CD14-positive monocyte (primary cell): ENCODE results near the gene FOXL2. TPM values are rescaled to one million over a fixed set of nuclear protein-coding genes. Genes with fewer than 3 reads are reported as not detected.

Experiments
- DNase-seq, 3 donors: peaks; one replicate each; pipeline ENCODE4 v3.0.0-alpha.2; 2011 to 2022
- H2AFZ ChIP-seq: 2 replicates; pipeline ENCODE4 v1.6.0; 2012; ENCODE audit warnings: mild to moderate bottlenecking, low read depth, low read length, inconsistent platforms; ENCODE audit not compliant: insufficient read depth, poor library complexity, severe bottlenecking
- H3K27ac ChIP-seq, 2 donors: 1 replicate in 1 of 2; 2 replicates in 1 of 2; pipeline ENCODE4 v1.5.1; 2012 to 2013; ENCODE audit warnings: low read length in 2 of 2, control low read depth in 1 of 2, inconsistent platforms in 1 of 2, low read depth in 1 of 2, mild to moderate bottlenecking in 1 of 2
- H3K27me3 ChIP-seq, 2 donors: one replicate each; pipeline versions ENCODE4 v1.6.0 to v1.6.1; 2011 to 2013; ENCODE audit warnings: low read length in 2 of 2; ENCODE audit not compliant: control insufficient read depth in 2 of 2, insufficient read depth in 2 of 2
- H3K36me3 ChIP-seq, 2 donors: replicated peaks in 1 of 2; 1 replicate in 1 of 2; 2 replicates in 1 of 2; pipeline versions ENCODE4 v1.5.1 to v1.6.1; 2012 to 2013; ENCODE audit warnings: low read length in 2 of 2, control low read depth in 1 of 2, inconsistent platforms in 1 of 2, mild to moderate bottlenecking in 1 of 2; ENCODE audit not compliant: insufficient read depth in 2 of 2, control insufficient read depth in 1 of 2
- H3K4me1 ChIP-seq, 2 donors: 1 replicate in 1 of 2; 2 replicates in 1 of 2; pipeline versions ENCODE4 v1.5.1 to v1.6.1; 2012 to 2013; ENCODE audit warnings: low read length in 2 of 2, control low read depth in 1 of 2, inconsistent platforms in 1 of 2, mild to moderate bottlenecking in 1 of 2, moderate library complexity in 1 of 2; ENCODE audit not compliant: insufficient read depth in 2 of 2, control insufficient read depth in 1 of 2
- H3K4me2 ChIP-seq: replicated peaks from 2 replicates; pipeline ENCODE3; 2012; ENCODE audit warnings: low read length, moderate library complexity, mild to moderate bottlenecking; ENCODE audit not compliant: poor library complexity, severe bottlenecking; ENCODE audit errors: extremely low read depth
- H3K4me3 ChIP-seq, 3 experiments: fragments of 200-600 bp in 1 of 3; sonication (generic) in 1 of 3; replicated peaks in 1 of 3; 1 replicate in 2 of 3; 2 replicates in 1 of 3; pipeline ENCODE4 v1.5.1; 2011 to 2013; ENCODE audit warnings: low read length in 3 of 3, mild to moderate bottlenecking in 3 of 3, control low read depth in 2 of 3, low read depth in 2 of 3, inconsistent platforms in 1 of 3, moderate library complexity in 1 of 3
- H3K79me2 ChIP-seq: 2 replicates; pipeline ENCODE4 v1.6.0; 2012; ENCODE audit warnings: mild to moderate bottlenecking, control low read depth, inconsistent platforms, low read length, moderate library complexity; ENCODE audit not compliant: insufficient read depth
- H3K9ac ChIP-seq: 2 replicates; pipeline ENCODE4 v1.6.0; 2017; ENCODE audit warnings: low read length, mild to moderate bottlenecking; ENCODE audit not compliant: insufficient read depth, poor library complexity, severe bottlenecking
- H3K9me3 ChIP-seq, 2 donors: replicated peaks in 1 of 2; 1 replicate in 1 of 2; 2 replicates in 1 of 2; pipeline versions ENCODE4 v1.5.1 to v1.6.1; 2012 to 2013; ENCODE audit warnings: low read length in 2 of 2, control low read depth in 1 of 2; ENCODE audit not compliant: control insufficient read depth in 1 of 2, insufficient read depth in 1 of 2
- H4K20me1 ChIP-seq: 2 replicates; pipeline ENCODE4 v1.6.0; 2012; ENCODE audit warnings: mild to moderate bottlenecking, low read length, control low read depth, moderate library complexity; ENCODE audit not compliant: insufficient read depth
- H3K27ac Mint-ChIP-seq, 7 donors: one replicate each; pipeline ENCODE4 v1.8.0; 2020; ENCODE audit warnings: mild to moderate bottlenecking in 7 of 7, mixed read lengths in 7 of 7, moderate library complexity in 6 of 7, inconsistent platforms in 2 of 7
- H3K27me3 Mint-ChIP-seq, 3 donors: one replicate each; pipeline ENCODE4 v1.8.0; 2021 to 2022; ENCODE audit warnings: low read depth in 3 of 3, mild to moderate bottlenecking in 3 of 3, mixed read lengths in 3 of 3, moderate library complexity in 3 of 3, inconsistent platforms in 1 of 3
- H3K36me3 Mint-ChIP-seq, 2 donors: one replicate each; pipeline ENCODE4 v1.8.0; 2020; ENCODE audit warnings: mixed read lengths in 2 of 2, inconsistent platforms in 1 of 2, mild to moderate bottlenecking in 1 of 2
- H3K4me1 Mint-ChIP-seq: one replicate; pipeline ENCODE4 v1.8.0; 2020; ENCODE audit warnings: mild to moderate bottlenecking, mixed read lengths
- H3K4me3 Mint-ChIP-seq, 2 donors: one replicate each; pipeline ENCODE4 v1.8.0; 2020; ENCODE audit warnings: mild to moderate bottlenecking in 2 of 2, mixed read lengths in 2 of 2, moderate library complexity in 1 of 2
- H3K9me3 Mint-ChIP-seq, 7 donors: one replicate each; pipeline ENCODE4 v1.8.0; 2020 to 2022; ENCODE audit warnings: mixed read lengths in 7 of 7, mild to moderate bottlenecking in 6 of 7, moderate library complexity in 6 of 7, inconsistent platforms in 2 of 7
- WGBS: methylation state at CpG from one replicate; pipeline ENCODE4 v1.1.5; 2013; ENCODE audit warnings: missing lambda C conversion rate; ENCODE audit not compliant: insufficient coverage; 5-methylcytosine and 5-hydroxymethylcytosine counted together
- intact Hi-C, 2 donors: fragments of 100-400 bp; cut with micrococcal nuclease; formaldehyde crosslinking; loops; one replicate each; pipeline versions ENCODE4 v1.15.0 to v1.15.1; 2023
- polyA plus RNA-seq, 3 donors: library from polyadenylated mRNA; depleted of rRNA in 1 of 3; unstranded in 2 of 3; stranded (reverse) in 1 of 3; fragments of 300-500 nt in 2 of 3; fragments of >200 nt in 1 of 3; fragmentation: Illumina TruSeq in 2 of 3; gene quantifications; 1 replicate in 2 of 3; 2 replicates in 1 of 3; pipeline ENCODE4 v1.2.3, GENCODE V29; 2012 to 2021
- TF ChIP-seq, protein P1 (sequence below): fragments of 200-600 bp; IDR thresholded peaks from one replicate; pipeline ENCODE4 v1.8.0; 2022; ENCODE audit warnings: antibody characterized with exemption, mild to moderate bottlenecking

Gene FOXL2
- polyA plus RNA-seq, 3 donors, result not detected

DNA sequence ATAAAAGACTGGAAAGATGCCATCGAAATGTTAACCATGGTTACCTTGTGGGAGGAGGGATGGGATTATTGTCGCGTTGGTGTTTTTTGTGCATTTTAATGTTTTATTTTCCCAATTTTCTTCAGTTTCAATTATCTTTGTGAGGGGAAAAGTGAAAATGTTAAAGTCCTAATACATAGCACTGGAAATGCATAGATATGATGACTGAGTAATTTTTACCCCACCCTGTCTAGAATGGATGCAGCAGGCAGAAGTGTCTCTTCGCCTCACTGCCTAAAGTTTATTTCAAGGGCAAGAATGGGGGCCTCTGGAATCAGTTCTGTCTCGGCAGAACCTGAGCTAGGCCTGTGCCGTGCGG, 11.5 kb downstream of the FOXL2 start:
- TF ChIP-seq, protein P1, sequence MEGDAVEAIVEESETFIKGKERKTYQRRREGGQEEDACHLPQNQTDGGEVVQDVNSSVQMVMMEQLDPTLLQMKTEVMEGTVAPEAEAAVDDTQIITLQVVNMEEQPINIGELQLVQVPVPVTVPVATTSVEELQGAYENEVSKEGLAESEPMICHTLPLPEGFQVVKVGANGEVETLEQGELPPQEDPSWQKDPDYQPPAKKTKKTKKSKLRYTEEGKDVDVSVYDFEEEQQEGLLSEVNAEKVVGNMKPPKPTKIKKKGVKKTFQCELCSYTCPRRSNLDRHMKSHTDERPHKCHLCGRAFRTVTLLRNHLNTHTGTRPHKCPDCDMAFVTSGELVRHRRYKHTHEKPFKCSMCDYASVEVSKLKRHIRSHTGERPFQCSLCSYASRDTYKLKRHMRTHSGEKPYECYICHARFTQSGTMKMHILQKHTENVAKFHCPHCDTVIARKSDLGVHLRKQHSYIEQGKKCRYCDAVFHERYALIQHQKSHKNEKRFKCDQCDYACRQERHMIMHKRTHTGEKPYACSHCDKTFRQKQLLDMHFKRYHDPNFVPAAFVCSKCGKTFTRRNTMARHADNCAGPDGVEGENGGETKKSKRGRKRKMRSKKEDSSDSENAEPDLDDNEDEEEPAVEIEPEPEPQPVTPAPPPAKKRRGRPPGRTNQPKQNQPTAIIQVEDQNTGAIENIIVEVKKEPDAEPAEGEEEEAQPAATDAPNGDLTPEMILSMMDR, result no peak
- no peaks in the 10 kb centered on the region for H4K20me1 ChIP-seq
- Mint-ChIP-seq H3K4me1 (peaks cover 43% of the 10 kb centered on the region), H3K36me3 (peaks cover 6 to 8% of the 10 kb centered on the region in 2 donors), H3K4me3 (peak overlapping the region; percentile 47 to 92), H3K27me3 (peaks cover 71 to 89% (median 78%) of the 10 kb centered on the region in 3 donors), H3K9me3 (peaks cover 0 to 25% (median 10%) of the 10 kb centered on the region in 7 donors), H3K27ac (no peak overlapping the region)
- no peaks in the 10 kb centered on the region for H3K79me2 ChIP-seq
- no peaks in the 10 kb centered on the region for H3K36me3 ChIP-seq
- peaks cover 43 to 45% of the 10 kb centered on the region in 2 donors for H3K4me1 ChIP-seq
- H3K4me2 ChIP-seq, result peak overlapping the region; percentile 81
- H2AFZ ChIP-seq, result peak overlapping the region; percentile 60
- no peak overlapping the region for H3K9ac ChIP-seq
- H3K9me3 ChIP-seq, result peaks cover 8 to 31% of the 10 kb centered on the region in 2 donors
- H3K27ac ChIP-seq, result no peak overlapping the region
- H3K27me3 ChIP-seq, result peaks cover 54 to 76% of the 10 kb centered on the region in 2 donors
- WGBS, result 29% methylated on average over 4 of the region's 7 CpGs
- H3K4me3 ChIP-seq, result peak overlapping the region in 1 of 3 experiments; percentile 69
- intact Hi-C loops, result no loop called here
- no peak for DNase-seq

DNA sequence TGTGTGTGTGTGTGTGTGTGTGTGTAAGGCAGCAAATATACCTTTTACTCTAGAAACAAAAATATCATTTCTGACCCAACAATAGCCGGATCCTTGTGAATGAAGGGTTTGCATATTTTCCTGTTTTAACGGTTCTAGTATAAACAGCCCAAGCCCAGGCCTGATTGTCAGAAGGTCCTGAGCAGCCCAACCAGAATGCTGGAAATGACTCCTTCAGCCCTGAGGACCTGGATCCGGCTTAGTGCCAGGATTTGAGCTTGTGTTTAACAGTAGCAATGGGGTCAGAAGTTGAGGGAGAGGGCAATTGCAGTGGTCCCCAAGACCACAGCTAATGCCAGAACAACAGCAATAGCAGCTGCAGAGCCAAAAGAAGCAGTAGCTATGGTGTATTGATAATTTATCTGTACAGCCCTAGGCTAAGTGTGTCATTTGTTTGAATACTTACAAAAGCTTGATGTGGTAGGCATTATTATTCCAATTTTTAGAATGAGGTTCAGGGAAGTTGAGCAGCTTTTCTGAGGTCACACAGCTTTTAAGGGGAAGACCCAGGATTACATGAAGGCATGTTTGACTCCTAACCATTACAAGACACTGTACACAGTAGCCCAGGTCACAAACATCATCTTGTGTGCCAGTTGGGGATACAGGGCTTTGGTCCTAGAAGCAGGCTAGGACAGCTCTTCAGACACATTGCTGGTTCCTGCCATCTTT, 12.8 kb downstream of the FOXL2 start:
- 100% methylated on average over 2 of the region's 3 CpGs for WGBS
- Histone ChIP-seq H3K27me3 (peaks cover 42 to 63% of the 10 kb centered on the region in 2 donors), H3K9me3 (peaks cover 8 to 31% of the 10 kb centered on the region in 2 donors), H3K4me3 (no peak overlapping the region), H3K79me2 (no peaks in the 10 kb centered on the region), H3K4me1 (peaks cover 35 to 37% of the 10 kb centered on the region in 2 donors), H3K4me2 (no peak overlapping the region), H4K20me1 (no peaks in the 10 kb centered on the region), H3K9ac (no peak overlapping the region), H2AFZ (no peak overlapping the region), H3K27ac (no peak overlapping the region), H3K36me3 (no peaks in the 10 kb centered on the region)
- peaks cover 35% of the 10 kb centered on the region for H3K4me1 Mint-ChIP-seq
- H3K27ac Mint-ChIP-seq, result no peak overlapping the region
- H3K36me3 Mint-ChIP-seq, result peaks cover 6 to 7% of the 10 kb centered on the region in 2 donors
- H3K27me3 Mint-ChIP-seq, result peaks cover 59 to 83% (median 70%) of the 10 kb centered on the region in 3 donors
- TF ChIP-seq, protein P1, result no peak
- no peak for DNase-seq
- H3K9me3 Mint-ChIP-seq, result peaks cover 0 to 22% (median 7%) of the 10 kb centered on the region in 7 donors
- peak overlapping the region in 1 of 2 donors; percentile 83 for H3K4me3 Mint-ChIP-seq
- intact Hi-C loops, result no loop called here
